ENCODE measurements around the gene NMNAT1. TPM values are rescaled to one million over a fixed set of nuclear protein-coding genes. Genes with fewer than 3 reads are reported as not detected.

The NMNAT1 gene
- 13.9 and 17.9 TPM in 2 replicates for total RNA-seq

GRCh38 chr1:9942939-9943788, at the start of gene NMNAT1, which contains the start of gene LZIC:
NMNAT1 (plus strand) TSS chr1:9943475; CDS start chr1:9972074, 28,599 bp downstream.
LZIC (minus strand) TSS chr1:9943391; CDS start chr1:9936619, 6,772 bp downstream.

GRCh38 chr1:9910076-9910422, 33.2 kb upstream of the NMNAT1 start, which contains the start of gene CTNNBIP1:
CTNNBIP1 (minus strand) TSS chr1:9910269; CDS start chr1:9872064, 38,205 bp downstream.

GRCh38 chr1:9996624-9997582, 53.6 kb downstream of the NMNAT1 start, which contains the start of gene RBP7:
RBP7 (plus strand) TSS chr1:9997228; CDS start chr1:9997259, 31 bp downstream.

GRCh38 chr1:10032590-10033358, 89.5 kb downstream of the NMNAT1 start, which contains the start of gene UBE4B:
UBE4B (plus strand) TSS chr1:10032958; CDS start chr1:10033671, 713 bp downstream.

Small RNA genes within 50 kb of the gene (small RNA-seq; reads per million reads assigned to genes)
- gene MIR5697 = 0.19 reads per million

Other genes starting within 250 kb of the NMNAT1 start
- 97.4 and 116 TPM in 2 replicates for gene CLSTN1, start 119.5 kb upstream of the NMNAT1 start, total RNA-seq
- 17.2 and 19.7 TPM in 2 replicates for gene CTNNBIP1, start 33.2 kb upstream of the NMNAT1 start, total RNA-seq
- gene LZIC, start 84 bp upstream of the NMNAT1 start, total RNA-seq = 40.1 and 44.5 TPM in 2 replicates
- gene RBP7, start 53.8 kb downstream of the NMNAT1 start, total RNA-seq = 0.39 TPM in 1 of 2 replicates, not detected in the other
- gene UBE4B, start 89.5 kb downstream of the NMNAT1 start, total RNA-seq = 58.6 and 64.2 TPM in 2 replicates